ENCODE measurements around the gene EEF1AKMT1.
"Not testable (repeated sequence)": the region's sequence is repeated elsewhere in the genome, so short reads cannot be mapped to it uniquely, and the experiment has no call there.

Gene EEF1AKMT1

GRCh38 chr13:20778311-20778710, 4.5 kb upstream of the EEF1AKMT1 start:
- DNase-seq = no peak

GRCh38 chr13:20776751-20777150, 3.0 kb upstream of the EEF1AKMT1 start:
- no peak for DNase-seq

- DNase-seq = no peak
These were observed 2.2 kb upstream of the EEF1AKMT1 start for GRCh38 chr13:20775961-20776360.

GRCh38 chr13:20774746-20775145, 985 bp upstream of the EEF1AKMT1 start:
- no peak for DNase-seq

GRCh38 chr13:20772401-20773131, 1.2 kb downstream of the EEF1AKMT1 start:
- no peak for DNase-seq

GRCh38 chr13:20769834-20770233, 3.9 kb downstream of the EEF1AKMT1 start:
- no peak for DNase-seq

- no peak for DNase-seq
These were observed 4.7 kb downstream of the EEF1AKMT1 start for GRCh38 chr13:20769091-20769490.

- DNase-seq = no peak
These were observed 6.3 kb downstream of the EEF1AKMT1 start for GRCh38 chr13:20767309-20767943.

- no peak for DNase-seq
These were observed 12.9 kb downstream of the EEF1AKMT1 start for GRCh38 chr13:20760872-20761271.

GRCh38 chr13:20754009-20754408, 19.8 kb downstream of the EEF1AKMT1 start:
- no peak for DNase-seq

GRCh38 chr13:20749377-20749776, 24.4 kb downstream of the EEF1AKMT1 start:
- no peak for DNase-seq

- not testable (repeated sequence) for DNase-seq
These were observed 29.8 kb downstream of the EEF1AKMT1 start for GRCh38 chr13:20743830-20744404.

- DNase-seq = no peak
These were observed 33.7 kb downstream of the EEF1AKMT1 start for GRCh38 chr13:20740021-20740420.

- DNase-seq = no peak
These were observed 35.1 kb downstream of the EEF1AKMT1 start for GRCh38 chr13:20738616-20739015.

GRCh38 chr13:20729633-20730585, 43.9 kb downstream of the EEF1AKMT1 start:
- no peak for DNase-seq

GRCh38 chr13:20728579-20729311, 45.0 kb downstream of the EEF1AKMT1 start:
- no peak for DNase-seq

GRCh38 chr13:20727856-20728255, 45.9 kb downstream of the EEF1AKMT1 start:
- no peak for DNase-seq

GRCh38 chr13:20721454-20722357, 52.1 kb downstream of the EEF1AKMT1 start:
- peak in 15 of 56 donors; percentile 13 to 67 (median 32) for DNase-seq

GRCh38 chr13:20721058-20721453, 52.7 kb downstream of the EEF1AKMT1 start:
- DNase-seq = no peak

- DNase-seq = no peak
These were observed 53.3 kb downstream of the EEF1AKMT1 start for GRCh38 chr13:20720499-20720898.
